Measurements from ENCODE around the gene PPARD.

The PPARD gene

GRCh38 chr6:35406711-35407485 is 64.5 kb downstream of the PPARD start:
- CTCF ChIA-PET, result interaction anchor here (2.5 kb wide), 1 partner anchor 13 kb away, joined by 10 read pairs; no protein-coding TSS in a partner anchor
- Mint-ChIP-seq H3K36me3 (peaks cover 16% of the 10 kb centered on the region), H3K27ac (no peak overlapping the region), H3K27me3 (no peaks in the 10 kb centered on the region), H3K4me3 (no peak overlapping the region), H3K4me1 (peaks cover 31% of the 10 kb centered on the region), H3K9me3 (no peaks in the 10 kb centered on the region)
- DNase-seq, result no peak

GRCh38 chr6:35409245-35409644 is 66.9 kb downstream of the PPARD start:
- CTCF ChIA-PET, result interaction anchor here (2.5 kb wide), 1 partner anchor 10 kb away, joined by 10 read pairs; no protein-coding TSS in a partner anchor

GRCh38 chr6:35410131-35410530 is 67.8 kb downstream of the PPARD start:
- Mint-ChIP-seq H3K4me3 (no peak overlapping the region), H3K36me3 (peaks cover 41% of the 10 kb centered on the region), H3K4me1 (peaks cover 43% of the 10 kb centered on the region)

More at GRCh38 chr6:35409245-35409644, 66.9 kb downstream of the PPARD start:
- DNase-seq, result no peak
- no peak overlapping the region for H3K27ac Mint-ChIP-seq
- peaks cover 34% of the 10 kb centered on the region for H3K4me1 Mint-ChIP-seq
- no peaks in the 10 kb centered on the region for H3K9me3 Mint-ChIP-seq
- H3K27me3 Mint-ChIP-seq, result no peaks in the 10 kb centered on the region
- peaks cover 33% of the 10 kb centered on the region for H3K36me3 Mint-ChIP-seq
- H3K4me3 Mint-ChIP-seq, result no peak overlapping the region

GRCh38 chr6:35411066-35411465 is 68.7 kb downstream of the PPARD start:
- Mint-ChIP-seq H3K27ac (peak overlapping the region; percentile 82), H3K9me3 (no peaks in the 10 kb centered on the region), H3K4me3 (peak overlapping the region; percentile 32), H3K4me1 (peaks cover 51% of the 10 kb centered on the region), H3K27me3 (no peaks in the 10 kb centered on the region), H3K36me3 (peaks cover 49% of the 10 kb centered on the region)
- peak; percentile 57 for DNase-seq
- CTCF ChIA-PET, result interaction anchor here (1.0 to 1.9 kb wide), 3 partner anchors 39 to 79 kb away, joined by 3 to 6 read pairs (median 3); partner anchors contain the start of gene PPARD

More at GRCh38 chr6:35410131-35410530, 67.8 kb downstream of the PPARD start:
- CTCF ChIA-PET, result no interaction called here
- Mint-ChIP-seq H3K27ac (peak overlapping the region; percentile 82), H3K9me3 (no peaks in the 10 kb centered on the region), H3K27me3 (no peaks in the 10 kb centered on the region)
- DNase-seq, result no peak

- peaks cover 55% of the 10 kb centered on the region for H3K4me1 Mint-ChIP-seq
- peaks cover 49% of the 10 kb centered on the region for H3K36me3 Mint-ChIP-seq
- H3K27me3 Mint-ChIP-seq, result no peaks in the 10 kb centered on the region
- H3K9me3 Mint-ChIP-seq, result no peaks in the 10 kb centered on the region
- no peak for DNase-seq
- CTCF ChIA-PET, result interaction anchor here (1.2 to 1.9 kb wide), 2 partner anchors 38 to 80 kb away, joined by 3 to 6 read pairs; no protein-coding TSS in a partner anchor
- no peak overlapping the region for H3K27ac Mint-ChIP-seq
- no peak overlapping the region for H3K4me3 Mint-ChIP-seq
These were observed 69.7 kb downstream of the PPARD start for GRCh38 chr6:35412102-35412501.

GRCh38 chr6:35413911-35414310 is 71.6 kb downstream of the PPARD start:
- Mint-ChIP-seq H3K27ac (no peak overlapping the region), H3K36me3 (peaks cover 64% of the 10 kb centered on the region), H3K27me3 (no peaks in the 10 kb centered on the region), H3K9me3 (no peaks in the 10 kb centered on the region), H3K4me3 (no peak overlapping the region), H3K4me1 (peaks cover 71% of the 10 kb centered on the region)
- DNase-seq, result no peak
- CTCF ChIA-PET, result interaction anchor here (1.3 to 1.9 kb wide), 3 partner anchors 24 to 118 kb away, joined by 4 to 6 read pairs (median 4); no protein-coding TSS in a partner anchor

- peak overlapping the region; percentile 83 for H3K27ac Mint-ChIP-seq
- no peak overlapping the region for H3K4me3 Mint-ChIP-seq
- CTCF ChIA-PET, result interaction anchor here (0.8 to 1.9 kb wide), 12 partner anchors 25 to 119 kb away, joined by 3 to 7 read pairs (median 4); partner anchors contain the start of gene RPL10A
- peaks cover 76% of the 10 kb centered on the region for H3K4me1 Mint-ChIP-seq
- no peaks in the 10 kb centered on the region for H3K27me3 Mint-ChIP-seq
- DNase-seq, result peak; percentile 47
- H3K36me3 Mint-ChIP-seq, result peaks cover 70% of the 10 kb centered on the region
- no peaks in the 10 kb centered on the region for H3K9me3 Mint-ChIP-seq
These were observed 72.9 kb downstream of the PPARD start for GRCh38 chr6:35415065-35415891.

GRCh38 chr6:35417979-35418661 is 75.8 kb downstream of the PPARD start:
- CTCF ChIA-PET, result interaction anchor here (1.2 to 5.3 kb wide), 3 partner anchors 9 to 75 kb away, joined by 3 to 66 read pairs (median 25); partner anchors contain the start of gene PPARD
- H3K4me3 Mint-ChIP-seq, result no peak overlapping the region
- no peaks in the 10 kb centered on the region for H3K27me3 Mint-ChIP-seq
- peaks cover 60% of the 10 kb centered on the region for H3K4me1 Mint-ChIP-seq
- H3K27ac Mint-ChIP-seq, result peak overlapping the region; percentile 89
- H3K36me3 Mint-ChIP-seq, result peaks cover 56% of the 10 kb centered on the region
- DNase-seq, result peak; percentile 54
- H3K9me3 Mint-ChIP-seq, result no peaks in the 10 kb centered on the region

- peaks cover 46% of the 10 kb centered on the region for H3K36me3 Mint-ChIP-seq
These were observed 77.1 kb downstream of the PPARD start for GRCh38 chr6:35419417-35419816.

GRCh38 chr6:35419961-35420360 is 77.6 kb downstream of the PPARD start:
- DNase-seq, result no peak
- no peaks in the 10 kb centered on the region for H3K9me3 Mint-ChIP-seq
- no peak overlapping the region for H3K4me3 Mint-ChIP-seq
- peaks cover 48% of the 10 kb centered on the region for H3K4me1 Mint-ChIP-seq
- CTCF ChIA-PET, result interaction anchor here (0.6 to 5.3 kb wide), 22 partner anchors 10 to 132 kb away, joined by 3 to 66 read pairs (median 4); partner anchors contain the start of genes DEF6, PPARD and RPL10A
- H3K36me3 Mint-ChIP-seq, result peaks cover 44% of the 10 kb centered on the region
- H3K27ac Mint-ChIP-seq, result peak overlapping the region; percentile 89
- no peaks in the 10 kb centered on the region for H3K27me3 Mint-ChIP-seq

More at GRCh38 chr6:35419417-35419816, 77.1 kb downstream of the PPARD start:
- Mint-ChIP-seq H3K4me1 (peaks cover 53% of the 10 kb centered on the region), H3K9me3 (no peaks in the 10 kb centered on the region), H3K4me3 (peak overlapping the region; percentile 12), H3K27me3 (no peaks in the 10 kb centered on the region), H3K27ac (peak overlapping the region; percentile 89)
- peak; percentile 64 for DNase-seq
- CTCF ChIA-PET, result interaction anchor here (0.6 to 5.3 kb wide), 23 partner anchors 8 to 133 kb away, joined by 3 to 66 read pairs (median 4); partner anchors contain the start of genes DEF6, PPARD and RPL10A

GRCh38 chr6:35425284-35425683 is 82.9 kb downstream of the PPARD start:
- peaks cover 17% of the 10 kb centered on the region for H3K9me3 Mint-ChIP-seq
- no peak for DNase-seq
- H3K27me3 Mint-ChIP-seq, result no peaks in the 10 kb centered on the region
- no peak overlapping the region for H3K4me3 Mint-ChIP-seq
- CTCF ChIA-PET, result interaction anchor here (1.1 kb wide), 1 partner anchor 15 kb away, joined by 4 read pairs; no protein-coding TSS in a partner anchor
- H3K4me1 Mint-ChIP-seq, result peaks cover 12% of the 10 kb centered on the region
- peaks cover 47% of the 10 kb centered on the region for H3K36me3 Mint-ChIP-seq
- H3K27ac Mint-ChIP-seq, result no peak overlapping the region

GRCh38 chr6:35426074-35426473 is 83.7 kb downstream of the PPARD start:
- Mint-ChIP-seq H3K27me3 (no peaks in the 10 kb centered on the region), H3K4me1 (peaks cover 9% of the 10 kb centered on the region), H3K9me3 (peaks cover 19% of the 10 kb centered on the region), H3K4me3 (no peak overlapping the region), H3K27ac (peak overlapping the region; percentile 15), H3K36me3 (peaks cover 47% of the 10 kb centered on the region)
- CTCF ChIA-PET, result interaction anchor here (1.1 kb wide), 1 partner anchor 14 kb away, joined by 4 read pairs; no protein-coding TSS in a partner anchor
- no peak for DNase-seq

GRCh38 chr6:35427435-35427834 is 85.1 kb downstream of the PPARD start:
- no peaks in the 10 kb centered on the region for H3K27me3 Mint-ChIP-seq
- peaks cover 19% of the 10 kb centered on the region for H3K9me3 Mint-ChIP-seq
- CTCF ChIA-PET, result interaction anchor here (1.0 to 1.3 kb wide), 2 partner anchors 9 to 22 kb away, joined by 3 read pairs; no protein-coding TSS in a partner anchor
- DNase-seq, result no peak
- peaks cover 40% of the 10 kb centered on the region for H3K36me3 Mint-ChIP-seq
- H3K27ac Mint-ChIP-seq, result peak overlapping the region; percentile 58
- peaks cover 9% of the 10 kb centered on the region for H3K4me1 Mint-ChIP-seq
- H3K4me3 Mint-ChIP-seq, result no peak overlapping the region
